ENCODE results near the gene IRF4. TPM values are rescaled to one million over a fixed set of nuclear protein-coding genes. Genes with fewer than 3 reads are reported as not detected.

IRF4 gene
- total and polyA plus RNA-seq, 7 donors: 0.03 to 0.59 (median 0.27) TPM

GRCh38 chr6:358847-359246 is 32.7 kb upstream of the IRF4 start:
- Histone ChIP-seq H3K4me3 (no peak overlapping the region), H3K9me3 (peaks cover 4% of the 10 kb centered on the region), H3K27me3 (ENCODE audit: insufficient read depth in 3 of 3, low read length in 2 of 3) (no peaks in the 10 kb centered on the region), H3K36me3 (ENCODE audit: insufficient read depth in 1 of 2, low read depth in 1 of 2) (no peaks in the 10 kb centered on the region), H3K4me1 (no peaks in the 10 kb centered on the region), H3K27ac (no peak overlapping the region)
- no peak for ATAC-seq
- intact Hi-C loops (cut with DNase I): no loop called here
- WGBS, 3 donors: 75 to 79% (median 78%) methylated on average over 8 of the region's 8 CpGs
- DNase-seq: no peak
- no peak for TF ChIP-seq CTCF (IDR thresholded peaks at IDR 0.05)

GRCh38 chr6:359261-360035 is 32.1 kb upstream of the IRF4 start:
- H3K27me3 ChIP-seq (ENCODE audit: insufficient read depth in 3 of 3, low read length in 2 of 3): no peaks in the 10 kb centered on the region
- H3K4me3 ChIP-seq: no peak overlapping the region
- TF ChIP-seq CTCF (IDR thresholded peaks at IDR 0.05): no peak
- peaks cover 8% of the 10 kb centered on the region for H3K9me3 ChIP-seq
- no peaks in the 10 kb centered on the region for H3K36me3 ChIP-seq (ENCODE audit: insufficient read depth in 1 of 2, low read depth in 1 of 2)
- H3K4me1 ChIP-seq: no peaks in the 10 kb centered on the region
- WGBS, 3 donors: 78 to 81% (median 79%) methylated on average over 19 to 20 of the region's 20 CpGs
- DNase-seq (no peak), ATAC-seq (peak in 1 of 4 donors; percentile 4)
- intact Hi-C loops (cut with DNase I): no loop called here
- H3K27ac ChIP-seq: no peak overlapping the region

GRCh38 chr6:360349-360748 is 31.2 kb upstream of the IRF4 start:
- no peak for ATAC-seq
- no peak for DNase-seq
- Histone ChIP-seq H3K27me3 (ENCODE audit: insufficient read depth in 3 of 3, low read length in 2 of 3) (no peaks in the 10 kb centered on the region), H3K9me3 (peaks cover 8% of the 10 kb centered on the region), H3K36me3 (ENCODE audit: insufficient read depth in 1 of 2, low read depth in 1 of 2) (no peaks in the 10 kb centered on the region), H3K27ac (no peak overlapping the region), H3K4me1 (no peaks in the 10 kb centered on the region), H3K4me3 (no peak overlapping the region)
- no peak for TF ChIP-seq CTCF (IDR thresholded peaks at IDR 0.05)
- WGBS, 3 donors: 82 to 88% (median 83%) methylated on average over 5 of the region's 5 CpGs
- intact Hi-C loops (cut with DNase I): no loop called here

- no peak overlapping the region for H3K27ac ChIP-seq
- intact Hi-C loops (cut with DNase I): no loop called here
- H3K27me3 ChIP-seq (ENCODE audit: insufficient read depth in 3 of 3, low read length in 2 of 3): no peaks in the 10 kb centered on the region
- WGBS, 3 donors: 71 to 76% (median 72%) methylated on average over 19 of the region's 19 CpGs
- peaks cover 8% of the 10 kb centered on the region for H3K9me3 ChIP-seq
- no peak for DNase-seq
- ATAC-seq: no peak
- no peaks in the 10 kb centered on the region for H3K36me3 ChIP-seq (ENCODE audit: insufficient read depth in 1 of 2, low read depth in 1 of 2)
- no peak overlapping the region for H3K4me3 ChIP-seq
- no peak for TF ChIP-seq CTCF (IDR thresholded peaks at IDR 0.05)
- H3K4me1 ChIP-seq: no peaks in the 10 kb centered on the region
These were observed 30.7 kb upstream of the IRF4 start for GRCh38 chr6:360764-361373.

All from psoas muscle (tissue), 8 donors.